Hematopoietic multipotent progenitor cell treated with erythropoietin and hydrocortisone succinate and interleukin-3 and kit ligand, for 6 days (in vitro differentiated cells): ENCODE measurements around the gene CAMTA1.

Source experiments
- DNase-seq: peaks from one replicate; pipeline ENCODE4 v3.0.0-alpha.2; 2015

The CAMTA1 gene

GRCh38 chr1:7448986-7449385 is 663.7 kb downstream of the CAMTA1 start:
- no peak for DNase-seq

- DNase-seq, result no peak
These were observed 664.5 kb downstream of the CAMTA1 start for GRCh38 chr1:7449750-7450149.

DNA sequence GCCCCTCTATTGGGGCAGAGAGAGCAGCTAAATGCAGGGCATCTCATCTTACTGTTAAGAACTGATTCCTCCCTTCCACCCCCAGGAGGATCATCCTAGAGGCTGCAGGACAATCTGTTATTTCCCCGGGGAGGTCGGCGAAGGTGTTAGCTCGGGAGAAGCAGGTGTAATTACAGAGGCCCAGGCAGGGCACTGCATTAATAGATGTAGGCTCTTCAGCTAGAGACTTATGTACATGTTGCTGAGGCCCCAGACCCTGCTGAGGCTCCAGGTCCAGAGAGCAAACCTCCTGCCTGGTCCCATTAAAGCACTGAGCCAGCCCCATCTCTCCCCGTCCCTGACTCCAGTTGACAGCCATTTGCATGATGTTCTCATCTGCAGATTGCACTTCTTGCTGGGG is 665.6 kb downstream of the CAMTA1 start:
- no peak for DNase-seq

GRCh38 chr1:7453038-7453437 is 667.8 kb downstream of the CAMTA1 start:
- no peak for DNase-seq

- DNase-seq, result peak; percentile 34
These were observed 669.0 kb downstream of the CAMTA1 start for GRCh38 chr1:7454052-7454815.

- no peak for DNase-seq
These were observed 669.9 kb downstream of the CAMTA1 start for GRCh38 chr1:7454895-7455784.

DNA sequence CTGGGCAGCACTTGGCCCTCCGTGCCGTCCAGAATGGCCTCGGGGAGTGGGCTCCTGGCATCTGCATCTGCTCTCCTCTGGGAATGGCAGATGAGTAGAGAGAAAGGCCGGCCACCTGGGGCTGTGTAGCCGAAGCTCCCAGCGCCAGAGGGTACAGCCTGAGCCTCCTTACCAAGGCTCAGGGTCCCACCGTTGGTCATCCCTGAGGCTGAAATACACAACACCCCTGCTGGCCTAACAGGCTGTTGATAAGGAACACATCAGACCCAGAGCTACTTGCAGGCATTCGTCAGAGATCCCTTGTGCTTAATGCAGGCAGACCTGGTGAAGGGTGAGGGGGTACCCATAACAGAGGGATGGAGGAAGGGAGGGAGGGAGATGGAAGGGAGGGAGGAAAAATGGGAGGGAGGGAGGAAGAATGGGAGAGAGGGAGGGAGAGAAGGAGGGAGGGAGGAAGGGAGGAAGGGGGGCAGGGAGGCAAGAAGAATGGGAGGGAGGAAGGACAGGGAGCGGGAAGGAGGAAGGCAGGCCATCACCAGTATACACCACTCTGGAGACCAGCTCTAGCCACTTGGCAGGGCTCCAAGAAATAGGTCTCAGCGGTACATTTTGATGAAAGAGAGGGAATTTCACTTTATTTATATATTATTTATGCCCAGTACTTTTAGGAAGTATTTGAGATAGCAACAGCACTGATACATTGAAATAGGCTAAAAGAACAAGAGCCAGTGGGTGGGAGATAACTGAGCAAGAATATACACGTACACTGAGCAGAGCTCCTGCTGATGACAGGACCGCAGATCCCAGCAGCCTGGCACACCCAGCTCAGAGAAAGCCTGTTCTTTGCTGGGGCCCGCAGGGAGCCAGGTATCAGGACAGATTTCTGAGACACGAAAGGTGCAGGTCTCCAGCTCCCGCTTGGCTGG is 670.8 kb downstream of the CAMTA1 start:
- DNase-seq, result peak; percentile 9

- DNase-seq, result no peak
These were observed 671.4 kb downstream of the CAMTA1 start for GRCh38 chr1:7456722-7457082.

DNA sequence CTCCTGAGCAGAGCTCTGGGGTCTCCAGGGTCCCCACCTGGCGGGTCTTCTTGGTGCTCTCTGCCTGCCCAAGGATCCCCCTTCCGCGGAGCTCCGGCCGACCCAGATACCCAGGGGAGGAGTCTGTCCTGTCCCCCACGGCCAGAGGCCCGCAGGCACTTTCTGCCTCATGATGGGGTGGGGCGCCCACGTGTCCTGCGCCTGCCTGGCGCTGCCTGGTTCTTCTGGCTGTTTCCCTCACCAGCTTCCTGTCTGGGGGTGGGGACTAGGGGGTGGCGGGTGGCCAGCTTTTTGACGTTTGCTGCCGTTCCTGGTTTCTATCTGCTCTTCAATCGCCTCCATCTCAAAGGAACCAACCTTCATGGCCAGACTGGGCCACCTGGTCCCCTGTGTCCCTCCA is 672.6 kb downstream of the CAMTA1 start:
- peak; percentile 5 for DNase-seq

DNA sequence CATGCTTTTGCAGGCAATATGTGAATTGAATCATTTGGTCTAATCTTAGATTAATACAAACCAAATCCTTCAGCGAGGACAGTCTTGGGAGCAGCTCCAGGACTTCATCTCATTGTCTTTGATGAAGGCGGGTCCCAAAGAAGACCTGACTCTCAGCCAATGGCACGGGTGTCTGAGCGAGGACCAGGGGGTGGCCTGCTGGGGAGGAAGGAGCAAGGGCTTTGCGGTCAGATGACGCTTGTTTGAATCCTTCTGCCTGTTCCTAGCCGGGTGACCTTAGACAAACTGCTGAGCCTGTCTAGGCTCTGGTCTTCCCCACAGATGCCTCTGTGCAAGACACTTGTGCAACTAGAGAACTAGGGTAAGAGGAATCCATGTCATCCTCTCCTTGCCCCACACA is 673.7 kb downstream of the CAMTA1 start:
- DNase-seq, result no peak

DNA sequence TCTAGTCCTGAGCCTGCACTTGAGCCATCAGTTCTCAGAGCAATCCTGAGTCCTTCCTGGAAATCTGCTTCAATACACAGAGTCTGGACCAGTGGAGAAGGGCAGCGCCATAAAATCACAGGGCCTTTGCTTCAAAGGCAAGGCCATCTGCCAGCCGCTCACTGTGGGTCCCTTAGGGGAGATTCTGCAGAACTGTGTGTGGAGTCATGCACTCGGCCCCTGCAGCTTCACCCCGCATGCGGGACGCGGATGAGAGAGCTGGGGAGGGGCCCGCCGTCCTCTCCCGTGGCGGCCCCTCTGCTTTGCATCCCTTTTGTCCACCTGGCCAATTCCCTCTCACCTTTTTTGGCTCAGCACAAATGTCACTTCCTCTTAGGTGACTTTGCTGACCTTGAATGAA is 674.7 kb downstream of the CAMTA1 start:
- DNase-seq, result no peak

- DNase-seq, result no peak
These were observed 675.6 kb downstream of the CAMTA1 start for GRCh38 chr1:7460807-7461206.

DNA sequence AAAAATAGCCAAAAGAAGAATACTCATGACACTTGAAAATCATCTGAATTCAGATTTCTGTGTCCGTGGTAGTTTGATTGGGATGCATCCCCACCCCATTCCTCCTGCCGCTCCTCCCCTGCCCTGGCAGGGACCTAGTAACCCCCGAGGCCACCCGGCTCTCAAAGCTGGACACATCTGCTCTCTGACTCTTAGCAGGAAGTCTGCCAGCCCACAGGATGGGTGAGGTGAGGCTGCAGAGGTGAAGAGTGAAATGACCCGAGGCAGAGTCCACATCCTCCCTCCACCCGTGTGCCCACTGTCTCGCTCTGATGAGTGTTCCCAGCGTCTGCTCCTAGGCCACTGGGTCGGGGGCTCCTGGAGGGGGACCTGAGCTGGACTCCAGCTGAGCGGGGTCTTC is 677.4 kb downstream of the CAMTA1 start:
- DNase-seq, result no peak

DNA sequence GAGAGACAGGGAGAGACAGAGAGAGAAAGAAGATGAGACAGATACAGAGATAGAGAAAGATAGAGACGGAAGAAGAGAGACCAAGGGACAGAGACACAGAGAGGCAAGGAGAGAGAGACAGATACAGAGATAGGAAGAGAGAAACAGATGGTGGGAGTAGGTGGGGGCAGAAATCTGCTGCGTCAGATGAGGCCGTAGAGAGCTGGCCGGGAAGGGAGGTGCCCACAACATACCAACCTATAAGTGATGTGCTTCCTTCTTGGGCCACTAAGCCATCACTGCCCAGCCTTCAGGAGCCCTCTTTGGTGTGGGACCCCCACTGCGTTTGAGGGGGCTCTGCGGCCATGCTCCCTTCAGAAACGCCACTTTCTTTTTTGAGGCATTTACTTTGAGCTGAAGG is 678.3 kb downstream of the CAMTA1 start:
- no peak for DNase-seq

- DNase-seq, result no peak
These were observed 679.5 kb downstream of the CAMTA1 start for GRCh38 chr1:7464736-7465135.

DNA sequence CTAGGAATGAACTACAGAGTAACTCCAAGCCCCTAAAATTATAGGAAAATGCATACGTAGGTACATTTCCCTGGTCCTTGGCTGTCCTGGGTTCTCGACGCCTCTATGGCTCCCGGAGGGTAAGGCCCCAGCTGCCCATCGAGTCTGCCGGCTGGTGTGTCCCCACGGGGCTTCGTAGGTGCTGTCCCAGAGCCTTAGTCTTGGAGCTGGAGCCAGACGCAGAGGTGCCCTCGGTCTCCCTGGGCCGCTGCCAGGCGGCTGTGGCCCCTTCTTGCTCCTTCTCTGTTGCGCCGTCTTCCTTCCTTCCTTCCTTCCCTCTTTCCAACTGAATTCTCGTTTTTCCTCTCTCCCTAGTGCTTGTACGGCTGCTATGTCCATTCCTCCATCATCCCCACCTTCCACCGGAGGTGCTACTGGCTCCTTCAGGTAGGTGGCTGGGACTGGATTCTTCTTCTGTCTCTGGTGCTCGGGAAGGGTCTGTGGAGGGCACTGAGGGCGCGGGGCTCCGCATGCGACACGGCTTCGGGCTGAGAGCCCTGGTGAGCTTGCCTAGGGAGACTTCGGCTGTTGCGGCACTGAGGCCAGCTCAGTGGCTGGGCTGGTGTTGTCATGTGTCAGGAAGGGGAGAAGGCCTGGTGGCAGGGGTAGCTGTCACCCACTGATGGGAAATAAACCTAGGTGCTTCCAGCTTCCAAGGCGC is 682.4 kb downstream of the CAMTA1 start:
- no peak for DNase-seq

DNA sequence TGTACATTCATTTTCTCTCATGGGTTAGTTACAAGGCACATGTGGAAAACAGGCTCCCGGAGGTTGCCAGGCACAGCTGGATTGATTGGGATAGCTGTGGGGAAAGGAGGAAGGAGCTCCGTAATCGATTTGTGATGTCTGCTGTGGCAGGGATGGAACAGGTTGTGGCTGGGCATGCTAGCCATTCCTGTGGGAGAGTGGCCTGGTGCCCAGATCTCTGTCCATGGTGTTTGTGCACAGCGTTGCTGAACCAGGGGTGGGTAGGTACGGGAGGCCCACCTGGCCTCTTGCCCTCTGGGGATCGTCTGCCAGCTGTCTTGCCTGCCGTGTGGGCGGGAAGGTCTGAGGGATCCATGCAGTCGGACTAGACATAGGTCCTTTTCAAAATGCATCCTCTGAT is 683.0 kb downstream of the CAMTA1 start:
- DNase-seq, result no peak

GRCh38 chr1:7469255-7469938 is 684.1 kb downstream of the CAMTA1 start:
- no peak for DNase-seq

GRCh38 chr1:7470904-7471638 is 685.8 kb downstream of the CAMTA1 start:
- no peak for DNase-seq

DNA sequence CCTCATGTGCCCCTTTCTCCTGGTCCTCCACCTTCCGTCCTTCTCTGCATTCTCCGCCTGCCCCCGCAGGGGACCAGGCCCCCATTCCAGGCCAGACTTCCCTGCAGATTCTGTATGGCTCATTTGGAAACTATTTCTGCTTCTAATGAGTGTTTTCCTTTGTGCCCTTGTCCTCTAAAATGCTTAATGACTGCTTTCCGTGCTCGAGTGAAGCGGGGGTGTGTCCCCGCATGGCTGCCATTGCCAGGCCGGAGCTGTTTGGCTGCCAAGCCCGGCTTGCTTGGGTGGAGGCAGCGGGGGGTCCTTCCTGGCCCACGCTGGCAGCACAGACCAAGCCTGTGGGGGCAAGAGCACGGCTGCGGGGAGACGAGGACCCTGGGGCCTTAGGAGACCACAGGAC is 686.6 kb downstream of the CAMTA1 start:
- no peak for DNase-seq
